IMR-90 (cell line): ENCODE measurements around the gene CRTAP.

ENCODE experiments used
- CEBPB ChIP-seq: IDR thresholded peaks from 2 replicates; pipeline ENCODE4 v1.6.1; 2012; ENCODE audit warnings: low read depth, low read length, improper control_type of control experiment
- MAFK ChIP-seq: IDR thresholded peaks from 2 replicates; pipeline ENCODE4 v1.6.1; 2012; ENCODE audit warnings: low read depth, low read length, improper control_type of control experiment
- MAZ ChIP-seq: IDR thresholded peaks from 2 replicates; pipeline ENCODE4 v1.6.1; 2012; ENCODE audit warnings: low read depth, mild to moderate bottlenecking, low read length, improper control_type of control experiment, moderate library complexity, borderline replicate concordance
- MXI1 ChIP-seq: IDR thresholded peaks from 2 replicates; pipeline ENCODE4 v1.6.1; 2012; ENCODE audit warnings: low read depth, mild to moderate bottlenecking, low read length, moderate library complexity, borderline replicate concordance
- POLR2A ChIP-seq: IDR thresholded peaks from 2 replicates; pipeline ENCODE4 v1.6.1; 2012; ENCODE audit warnings: mild to moderate bottlenecking, low read depth, low read length
- RAD21 ChIP-seq: IDR thresholded peaks from 2 replicates; pipeline ENCODE4 v1.6.1; 2012; ENCODE audit warnings: low read length, improper control_type of control experiment
- RCOR1 ChIP-seq: IDR thresholded peaks from 2 replicates; pipeline ENCODE4 v1.6.1; 2012; ENCODE audit warnings: mild to moderate bottlenecking, low read length, improper control_type of control experiment; ENCODE audit not compliant: insufficient replicate concordance
- RFX5 ChIP-seq: IDR thresholded peaks from 2 replicates; pipeline ENCODE4 v1.8.0; 2012; ENCODE audit warnings: low read depth, mild to moderate bottlenecking, low read length, moderate library complexity
- SMC3 ChIP-seq: fragments of 150-350 bp; IDR thresholded peaks from 2 replicates; pipeline ENCODE4 v1.6.1; 2016; ENCODE audit warnings: low read depth, mild to moderate bottlenecking, antibody characterized with exemption, low read length, moderate library complexity
- TF ChIP-seq, protein P1 (sequence below): conservative IDR thresholded peaks from 2 replicates; pipeline ENCODE4 v1.5.1; 2012; ENCODE audit warnings: mild to moderate bottlenecking, low read depth, low read length, improper control_type of control experiment
- TF ChIP-seq, protein P2 (sequence below): fragments of 150-350 bp; IDR thresholded peaks from 2 replicates; pipeline ENCODE4 v1.6.1; 2016; ENCODE audit warnings: low read depth, mild to moderate bottlenecking, low read length, moderate library complexity, borderline replicate concordance

DNA sequence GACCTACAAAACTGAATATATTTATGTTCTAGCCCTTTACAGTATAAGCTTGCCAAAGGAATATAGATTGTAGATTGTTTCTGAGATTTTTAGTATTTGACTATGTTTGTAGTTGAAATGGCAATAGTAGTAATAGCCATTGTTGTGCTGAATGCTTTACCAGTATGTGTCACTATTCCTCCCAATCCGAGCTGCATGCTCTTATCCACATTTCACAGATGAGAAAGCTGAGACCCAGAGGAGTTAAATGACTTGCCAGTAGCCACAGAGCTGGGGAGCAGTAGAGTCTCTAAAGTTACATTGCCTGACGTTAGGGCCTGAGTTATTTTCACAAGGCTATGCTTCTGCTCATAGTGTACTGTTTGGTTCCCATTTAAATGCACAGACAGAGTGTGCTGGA is 13.6 kb upstream of the CRTAP start:
- TF ChIP-seq POLR2A, result no peak
- TF ChIP-seq, protein P1, sequence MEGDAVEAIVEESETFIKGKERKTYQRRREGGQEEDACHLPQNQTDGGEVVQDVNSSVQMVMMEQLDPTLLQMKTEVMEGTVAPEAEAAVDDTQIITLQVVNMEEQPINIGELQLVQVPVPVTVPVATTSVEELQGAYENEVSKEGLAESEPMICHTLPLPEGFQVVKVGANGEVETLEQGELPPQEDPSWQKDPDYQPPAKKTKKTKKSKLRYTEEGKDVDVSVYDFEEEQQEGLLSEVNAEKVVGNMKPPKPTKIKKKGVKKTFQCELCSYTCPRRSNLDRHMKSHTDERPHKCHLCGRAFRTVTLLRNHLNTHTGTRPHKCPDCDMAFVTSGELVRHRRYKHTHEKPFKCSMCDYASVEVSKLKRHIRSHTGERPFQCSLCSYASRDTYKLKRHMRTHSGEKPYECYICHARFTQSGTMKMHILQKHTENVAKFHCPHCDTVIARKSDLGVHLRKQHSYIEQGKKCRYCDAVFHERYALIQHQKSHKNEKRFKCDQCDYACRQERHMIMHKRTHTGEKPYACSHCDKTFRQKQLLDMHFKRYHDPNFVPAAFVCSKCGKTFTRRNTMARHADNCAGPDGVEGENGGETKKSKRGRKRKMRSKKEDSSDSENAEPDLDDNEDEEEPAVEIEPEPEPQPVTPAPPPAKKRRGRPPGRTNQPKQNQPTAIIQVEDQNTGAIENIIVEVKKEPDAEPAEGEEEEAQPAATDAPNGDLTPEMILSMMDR, result no peak
- TF ChIP-seq MAZ, result no peak
- TF ChIP-seq RFX5, result no peak
- TF ChIP-seq SMC3, result no peak
- no peak for TF ChIP-seq RCOR1
- TF ChIP-seq CEBPB, result no peak
- TF ChIP-seq MXI1, result no peak
- no peak for TF ChIP-seq MAFK
- TF ChIP-seq RAD21, result no peak
- TF ChIP-seq, protein P2, sequence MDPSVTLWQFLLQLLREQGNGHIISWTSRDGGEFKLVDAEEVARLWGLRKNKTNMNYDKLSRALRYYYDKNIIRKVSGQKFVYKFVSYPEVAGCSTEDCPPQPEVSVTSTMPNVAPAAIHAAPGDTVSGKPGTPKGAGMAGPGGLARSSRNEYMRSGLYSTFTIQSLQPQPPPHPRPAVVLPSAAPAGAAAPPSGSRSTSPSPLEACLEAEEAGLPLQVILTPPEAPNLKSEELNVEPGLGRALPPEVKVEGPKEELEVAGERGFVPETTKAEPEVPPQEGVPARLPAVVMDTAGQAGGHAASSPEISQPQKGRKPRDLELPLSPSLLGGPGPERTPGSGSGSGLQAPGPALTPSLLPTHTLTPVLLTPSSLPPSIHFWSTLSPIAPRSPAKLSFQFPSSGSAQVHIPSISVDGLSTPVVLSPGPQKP, result no peak
